Measurements from ENCODE around the gene NADK2. TPM values are rescaled to one million over a fixed set of nuclear protein-coding genes. Genes with fewer than 3 reads are reported as not detected.

Gene NADK2, protein sequence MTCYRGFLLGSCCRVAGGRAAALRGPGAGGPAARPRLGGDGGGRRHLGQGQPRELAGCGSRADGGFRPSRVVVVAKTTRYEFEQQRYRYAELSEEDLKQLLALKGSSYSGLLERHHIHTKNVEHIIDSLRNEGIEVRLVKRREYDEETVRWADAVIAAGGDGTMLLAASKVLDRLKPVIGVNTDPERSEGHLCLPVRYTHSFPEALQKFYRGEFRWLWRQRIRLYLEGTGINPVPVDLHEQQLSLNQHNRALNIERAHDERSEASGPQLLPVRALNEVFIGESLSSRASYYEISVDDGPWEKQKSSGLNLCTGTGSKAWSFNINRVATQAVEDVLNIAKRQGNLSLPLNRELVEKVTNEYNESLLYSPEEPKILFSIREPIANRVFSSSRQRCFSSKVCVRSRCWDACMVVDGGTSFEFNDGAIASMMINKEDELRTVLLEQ
- total RNA-seq (2022; extraction: Qiagen RNA extraction) = 10.1 to 14.5 TPM (median 11.9 TPM) in 5 replicates

DNA sequence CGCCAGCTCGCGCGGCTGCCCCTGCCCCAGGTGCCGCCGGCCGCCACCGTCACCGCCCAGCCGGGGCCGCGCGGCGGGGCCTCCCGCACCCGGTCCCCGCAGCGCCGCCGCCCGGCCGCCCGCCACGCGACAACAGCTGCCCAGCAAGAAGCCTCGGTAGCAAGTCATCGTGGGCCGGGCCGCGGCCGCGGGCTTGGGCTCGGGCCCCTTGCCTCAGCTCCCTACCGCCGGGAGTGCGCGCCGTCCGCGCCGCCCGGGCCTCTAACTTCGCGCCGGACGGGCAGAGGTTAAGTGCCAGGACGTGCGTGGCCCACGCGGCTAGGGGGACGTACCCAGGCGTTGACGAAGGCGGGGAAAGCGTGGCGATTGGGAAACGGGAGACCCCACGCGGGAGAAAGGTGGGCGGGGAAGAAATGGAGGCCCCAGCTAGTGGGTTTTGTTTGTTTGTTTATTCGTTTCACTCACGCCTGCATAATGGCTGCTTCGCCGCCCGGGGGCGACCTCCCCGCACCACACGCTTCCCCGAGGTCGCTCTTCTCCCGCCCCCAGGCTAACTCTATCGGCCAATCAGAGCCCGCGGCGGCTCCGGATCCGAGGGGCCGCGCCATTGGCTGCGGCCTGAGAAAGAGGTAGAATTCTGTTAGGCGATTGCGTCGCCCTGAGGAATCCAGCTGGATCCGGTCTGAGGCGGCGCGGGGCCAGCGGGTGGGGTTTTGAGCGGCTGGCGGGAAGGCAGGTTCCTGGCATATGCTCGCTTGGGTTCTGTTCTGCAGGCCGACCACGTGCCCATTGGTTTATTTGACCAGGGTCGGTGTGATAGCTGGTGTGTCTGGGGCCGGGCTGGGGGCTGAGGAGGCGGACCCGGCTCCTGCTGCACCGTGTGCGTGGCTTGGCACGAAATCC, at the start of gene NADK2:
NADK2 (minus strand) TSS at position 295 of the 903 bp plus-strand sequence; CDS start at position 168, 127 bp downstream.

DNA sequence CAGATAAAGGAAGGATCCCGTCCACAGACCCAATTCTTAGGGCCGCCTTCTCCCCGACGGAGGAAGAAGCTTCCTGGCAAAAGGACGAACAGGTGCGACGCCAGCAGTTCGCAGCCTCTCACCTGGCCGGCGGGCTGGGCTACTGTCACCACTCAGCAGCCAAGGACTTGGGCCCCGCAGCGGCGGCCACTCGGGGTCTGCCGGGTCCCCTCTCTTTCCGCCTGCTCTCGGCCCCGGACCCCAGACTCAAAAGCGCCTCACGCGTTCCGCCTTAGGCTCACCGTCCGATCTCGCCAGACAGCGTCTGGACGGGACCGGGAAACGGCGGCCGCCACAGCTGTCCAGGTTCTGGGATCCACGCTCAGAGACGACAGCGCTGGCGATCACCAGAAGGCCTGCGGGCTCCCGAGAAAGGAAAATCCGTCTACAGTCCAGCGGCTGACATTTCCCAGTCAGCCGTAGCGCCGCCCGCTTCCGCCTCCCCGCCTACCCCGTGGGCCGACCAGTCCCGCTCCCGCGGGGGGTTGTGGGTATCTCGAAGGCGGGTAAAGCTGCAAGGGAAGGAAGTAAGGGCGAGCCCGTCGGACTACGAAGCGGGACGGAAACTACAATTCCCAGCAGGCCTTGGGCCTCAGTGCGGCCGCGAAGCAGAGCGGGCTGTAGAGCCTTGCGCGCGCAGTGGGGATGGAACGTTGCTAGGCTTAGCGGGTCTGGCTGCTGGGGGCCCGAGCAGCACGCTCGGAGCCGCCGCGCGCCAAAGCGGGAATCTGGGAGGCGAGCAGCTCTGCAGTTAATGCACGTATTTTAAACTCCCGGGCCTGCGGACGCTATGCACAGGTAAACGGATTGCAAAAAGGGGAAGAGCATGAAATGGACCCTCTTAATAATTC, 90.0 kb downstream of the NADK2 start, which contains the start of the genes LMBRD2 and SKP2:
LMBRD2 (minus strand) TSS at position 454 of the 890 bp plus-strand sequence. CDS start 8,538 bp downstream, outside the sequence.
SKP2 (plus strand) TSS at position 678 of the 890 bp plus-strand sequence; CDS start at position 830, 152 bp downstream.

Other genes with a start within 250 kb of the NADK2 start
- not detected in 5 replicates for gene UGT3A2, start 175.0 kb downstream of the NADK2 start, total RNA-seq (2022; extraction: Qiagen RNA extraction)
- 1.0 to 1.9 TPM (median 1.5 TPM) in 5 replicates for gene LMBRD2, start 90.0 kb downstream of the NADK2 start, total RNA-seq (2022; extraction: Qiagen RNA extraction)
- 14.5 to 23.4 TPM (median 21.9 TPM) in 5 replicates for gene SKP2, start 89.8 kb downstream of the NADK2 start, total RNA-seq (2022; extraction: Qiagen RNA extraction)
- gene RANBP3L, start 60.0 kb upstream of the NADK2 start, total RNA-seq (2022; extraction: Qiagen RNA extraction) = not detected in 5 replicates